Pulmonary artery endothelial cell (primary cell): ENCODE measurements around the gene SCYGR7. TPM values are rescaled to one million over a fixed set of nuclear protein-coding genes. Genes with fewer than 3 reads are reported as not detected.
"Not testable (repeated sequence)": the region's sequence is repeated elsewhere in the genome, so short reads cannot be mapped to it uniquely, and the experiment has no call there.

Experiments
- DNase-seq: peaks from one replicate; pipeline ENCODE4 v3.0.0-alpha.2; 2011; ENCODE audit warnings: low read depth, low spot score
- total RNA-seq: library from RNA; depleted of rRNA; stranded (reverse); fragments of >200 nt; gene quantifications from 2 replicates; pipeline ENCODE4 v1.2.3, GENCODE V29; 2014

SCYGR7 gene, protein sequence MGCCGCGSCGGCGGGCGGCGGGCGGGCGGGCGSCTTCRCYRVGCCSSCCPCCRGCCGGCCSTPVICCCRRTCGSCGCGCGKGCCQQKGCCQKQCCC
- total RNA-seq: not detected in 2 replicates

DNA sequence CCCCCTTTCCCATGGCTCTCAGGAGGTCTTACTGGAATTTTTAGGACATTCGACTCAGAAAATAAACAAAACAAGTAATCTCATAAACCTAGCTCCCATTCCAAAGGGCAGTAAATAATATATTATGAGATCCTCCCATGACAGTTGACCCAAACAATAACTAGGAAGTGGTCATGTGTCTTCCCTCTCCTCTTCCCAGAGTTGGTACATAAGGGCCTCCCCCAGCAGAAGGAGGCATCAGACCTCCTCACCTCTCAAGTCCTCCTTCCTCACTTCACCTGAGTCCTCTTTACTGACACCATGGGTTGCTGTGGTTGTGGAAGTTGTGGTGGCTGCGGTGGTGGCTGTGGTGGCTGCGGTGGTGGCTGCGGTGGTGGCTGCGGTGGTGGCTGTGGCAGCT is at the start of gene SCYGR7:
Gene SCYGR7, plus strand, starts transcription at position 301 of the 400 bp plus-strand sequence. Its CDS starts 0 bp downstream, at position 301.
- DNase-seq: no peak

GRCh38 chr2:227684258-227684657 is 43.9 kb upstream of the SCYGR7 start:
- DNase-seq: no peak

DNA sequence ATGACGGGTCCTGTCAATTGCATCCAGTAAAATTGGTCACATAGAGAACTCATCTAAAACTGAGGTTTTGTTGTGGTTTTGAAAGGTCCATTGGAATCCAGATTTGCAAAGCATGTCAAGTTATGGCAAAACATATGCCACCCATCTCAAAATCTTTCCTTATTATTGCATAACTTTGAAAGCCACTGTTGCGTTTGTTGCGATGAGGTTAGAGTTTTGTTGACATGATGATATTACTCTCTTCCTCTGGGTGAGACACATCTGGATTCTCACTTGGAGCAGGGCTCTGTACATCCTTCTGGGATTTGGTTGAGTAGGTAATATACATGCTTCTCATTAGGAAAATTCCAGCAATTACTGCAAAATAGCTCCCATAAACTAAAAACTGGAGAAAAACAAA is 40.9 kb upstream of the SCYGR7 start:
- DNase-seq: no peak

GRCh38 chr2:227696990-227697679 is 31.0 kb upstream of the SCYGR7 start:
- no peak for DNase-seq

DNA sequence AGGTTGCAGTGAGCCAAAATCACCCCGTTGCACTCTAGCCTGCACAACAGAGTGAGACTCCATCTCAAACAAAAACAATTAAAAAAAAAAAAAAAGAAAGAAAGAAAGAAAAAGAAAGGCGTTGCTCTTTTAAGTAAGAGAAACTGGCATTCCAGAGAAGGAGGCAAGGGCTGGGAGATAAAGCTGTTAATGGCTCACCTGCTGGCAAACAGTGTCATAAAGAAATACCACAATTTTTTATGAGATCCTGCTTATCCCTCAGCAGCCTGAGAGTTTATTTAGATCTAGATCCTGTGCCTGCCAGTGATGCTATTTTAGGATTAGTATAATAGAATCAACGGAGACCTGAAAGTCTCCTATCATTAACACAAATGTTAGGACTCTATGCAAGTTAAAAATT is 26.6 kb upstream of the SCYGR7 start:
- no peak for DNase-seq

- no peak for DNase-seq
Observed at GRCh38 chr2:227703280-227703732, 24.8 kb upstream of the SCYGR7 start.

GRCh38 chr2:227703961-227704360 is 24.2 kb upstream of the SCYGR7 start:
- no peak for DNase-seq

- DNase-seq: no peak
Observed at GRCh38 chr2:227706859-227707258, 21.3 kb upstream of the SCYGR7 start.

DNA sequence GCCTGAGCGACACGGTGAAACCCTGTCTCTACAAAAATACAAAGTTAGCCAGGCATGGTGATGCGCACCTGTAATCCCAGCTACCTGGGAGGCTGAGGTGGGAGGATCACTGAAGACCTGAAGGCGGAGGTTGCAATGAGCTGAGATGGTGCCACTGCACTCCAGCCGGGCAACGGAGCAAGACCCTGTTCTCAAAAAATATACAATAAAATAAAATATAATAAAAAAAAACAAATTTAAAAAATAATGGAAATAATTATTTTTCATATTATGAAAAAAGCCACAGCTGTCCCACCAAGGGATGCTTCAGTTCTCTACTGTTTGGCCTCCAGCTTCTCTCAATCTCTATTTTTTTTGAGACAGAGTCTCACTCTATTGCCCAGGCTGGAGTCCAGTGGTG is 20.7 kb upstream of the SCYGR7 start:
- no peak for DNase-seq

DNA sequence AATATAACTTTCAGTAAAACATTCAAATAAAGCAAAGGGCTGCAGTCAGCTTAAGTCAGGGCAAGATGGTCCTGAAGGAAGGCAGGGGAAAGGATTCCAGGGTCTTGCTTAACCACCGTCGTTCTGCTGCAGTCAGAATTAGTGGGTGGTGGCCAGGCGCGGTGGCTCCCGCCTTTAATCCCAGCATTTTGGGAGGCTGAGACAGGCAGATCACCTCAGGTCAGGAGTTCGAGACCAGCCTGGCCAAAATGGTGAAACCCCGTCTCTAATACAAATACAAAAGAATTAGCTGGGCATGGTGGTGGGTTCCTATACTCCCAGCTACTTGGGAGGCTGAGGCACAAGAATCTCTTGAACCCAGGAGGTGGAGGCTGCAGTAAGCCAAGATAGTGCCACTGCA is 17.1 kb upstream of the SCYGR7 start:
- no peak for DNase-seq

DNA sequence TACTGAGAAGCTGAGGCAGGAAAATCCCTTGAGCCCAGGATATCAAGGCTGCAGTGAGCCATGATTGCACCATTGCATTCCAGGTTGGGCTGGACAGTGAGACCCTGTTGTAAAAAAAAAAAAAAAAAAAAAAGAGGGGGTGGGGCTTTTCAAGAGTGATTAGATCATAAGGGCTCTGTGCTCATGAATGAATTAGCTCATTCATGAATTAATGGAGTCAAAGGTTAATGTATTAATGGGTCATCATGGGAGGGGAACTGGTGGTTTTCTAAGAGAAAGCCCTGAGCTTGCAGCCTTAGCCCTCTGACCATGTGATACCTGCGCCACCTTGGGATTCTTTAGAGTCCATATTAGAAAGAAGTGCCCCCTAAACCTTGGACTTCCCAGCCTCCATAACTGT is 14.8 kb upstream of the SCYGR7 start:
- DNase-seq: no peak

DNA sequence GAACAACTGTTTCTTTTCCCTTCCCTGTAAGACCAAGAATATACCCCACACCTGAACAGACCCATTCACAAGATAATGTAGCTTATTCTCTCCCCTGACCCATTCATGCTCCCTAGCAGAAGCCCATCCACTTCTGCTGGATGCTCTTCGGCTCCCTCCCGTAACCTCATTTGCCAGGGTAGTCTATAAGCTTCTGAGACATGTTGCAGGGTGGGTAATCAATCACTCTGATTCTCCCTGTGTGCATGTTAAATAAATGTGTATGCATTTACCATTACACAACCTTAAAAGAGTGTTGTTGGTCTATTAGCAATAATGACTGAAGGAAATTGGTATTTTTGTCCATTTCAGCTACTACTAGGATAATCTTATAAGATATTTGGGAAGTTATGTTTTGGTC is 11.6 kb upstream of the SCYGR7 start:
- DNase-seq: no peak

- peak; percentile 30 for DNase-seq
Observed at GRCh38 chr2:227717687-227718567, 10.2 kb upstream of the SCYGR7 start, which contains the start of gene SLC19A3. Gene SLC19A3, minus strand, starts transcription at chr2:227718028. Its CDS starts 15,710 bp downstream, at chr2:227702318.

DNA sequence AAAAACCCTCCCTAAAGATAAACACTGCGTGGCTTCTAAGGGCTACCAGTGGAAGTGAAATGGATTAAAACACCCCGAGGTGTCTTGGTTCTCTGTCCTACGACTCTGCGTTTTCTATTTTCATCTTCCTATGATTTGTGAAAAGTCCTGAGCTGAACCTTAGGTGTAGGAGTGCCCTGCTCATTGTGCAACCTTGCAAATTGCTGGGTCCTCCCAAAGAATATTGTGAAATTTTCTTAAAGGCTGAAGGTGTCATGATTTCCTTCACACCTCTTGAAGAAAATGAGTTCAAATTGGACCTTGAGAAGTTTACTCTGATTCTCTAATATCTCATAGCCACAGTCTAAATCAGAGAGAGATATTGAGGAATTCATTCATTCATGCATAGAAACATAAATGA is 8.5 kb upstream of the SCYGR7 start:
- DNase-seq: no peak

- no peak for DNase-seq
Observed at GRCh38 chr2:227720680-227721079, 7.5 kb upstream of the SCYGR7 start.

DNA sequence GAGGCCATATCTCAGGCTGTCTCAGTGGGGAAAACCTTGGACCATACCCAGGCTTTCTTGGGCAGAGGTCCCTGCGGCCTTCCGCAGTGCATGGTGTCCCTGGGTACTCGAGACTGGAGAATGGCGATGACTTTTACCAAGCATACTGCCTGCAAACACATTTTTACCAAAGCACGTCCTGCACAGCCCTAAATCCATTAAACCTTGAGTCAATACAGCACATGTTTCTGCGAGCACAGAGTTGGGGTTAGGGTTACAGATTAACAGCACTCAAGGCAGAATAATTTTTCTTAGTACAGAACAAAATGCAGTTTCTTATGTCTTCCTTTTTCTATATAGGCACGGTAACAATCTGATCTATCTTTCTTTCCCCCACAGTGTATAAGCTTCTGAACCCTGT is 5.3 kb upstream of the SCYGR7 start:
- DNase-seq: not testable (repeated sequence)

GRCh38 chr2:227724394-227725039 is 3.6 kb upstream of the SCYGR7 start, which contains the start of gene SCYGR6:
Gene SCYGR6, minus strand, starts transcription at chr2:227724757. Its CDS starts 0 bp downstream, at chr2:227724757.
- no peak for DNase-seq

DNA sequence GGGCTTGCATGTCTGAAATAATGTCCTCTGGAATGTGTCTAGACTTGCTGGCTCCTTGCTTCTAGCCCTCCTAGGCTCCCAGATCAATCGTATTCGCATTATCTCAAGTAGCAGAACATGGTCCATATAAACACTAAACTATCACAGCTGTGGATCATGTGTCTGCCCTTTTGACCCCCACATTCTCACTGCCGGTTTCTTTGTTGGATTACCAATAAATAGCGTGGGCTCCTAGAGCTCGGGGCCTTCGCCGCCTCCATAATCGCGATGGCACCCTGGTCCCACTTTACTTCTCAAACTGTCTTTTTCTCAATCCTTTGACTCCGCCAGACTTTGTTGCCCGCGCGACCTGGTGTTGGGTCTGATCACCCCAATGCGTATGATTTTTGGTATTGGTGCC is 11.2 kb downstream of the SCYGR7 start:
- DNase-seq: no peak

DNA sequence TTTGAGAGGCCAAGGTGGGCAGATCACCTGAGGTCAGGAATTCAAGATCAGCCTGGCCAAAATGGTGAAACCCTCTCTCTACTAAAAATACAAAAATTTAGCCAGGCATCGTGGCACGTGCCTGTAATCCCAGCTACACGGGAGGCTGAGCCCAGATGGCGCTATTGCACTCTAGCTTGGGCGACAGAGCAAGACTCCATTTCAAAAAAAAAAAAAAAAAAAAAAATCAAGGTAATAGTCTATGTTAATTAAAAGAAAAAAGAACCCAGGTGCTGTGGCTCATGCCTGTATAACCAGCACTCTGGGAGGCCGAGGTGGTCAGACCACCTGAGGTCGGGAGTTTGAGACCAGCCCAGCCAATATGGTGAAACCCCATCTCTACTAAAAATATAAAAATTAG is 12.6 kb downstream of the SCYGR7 start:
- not testable (repeated sequence) for DNase-seq

- no peak for DNase-seq
Observed at GRCh38 chr2:227745594-227745993, 17.5 kb downstream of the SCYGR7 start, which contains the start of gene SCYGR8. Gene SCYGR8, plus strand, starts transcription at chr2:227745894. Its CDS starts 0 bp downstream, at chr2:227745894.

- no peak for DNase-seq
Observed at GRCh38 chr2:227748079-227748478, 19.9 kb downstream of the SCYGR7 start.
